NCI-H146 treated with DMSO at 0.1 percent for 48 hours (cell line): ENCODE measurements around the gene GPAT2.
"Not testable (repeated sequence)": the region's sequence is repeated elsewhere in the genome, so short reads cannot be mapped to it uniquely, and the experiment has no call there.

Source experiments
- DNase-seq: peaks from one replicate; lab custom pipeline; 2025; ENCODE audit not compliant: unreplicated experiment; lab: John Stamatoyannopoulos, UW

GPAT2 gene

GRCh38 chr2:96064760-96065159, 30.0 kb upstream of the GPAT2 start:
- DNase-seq: not testable (repeated sequence)

DNA sequence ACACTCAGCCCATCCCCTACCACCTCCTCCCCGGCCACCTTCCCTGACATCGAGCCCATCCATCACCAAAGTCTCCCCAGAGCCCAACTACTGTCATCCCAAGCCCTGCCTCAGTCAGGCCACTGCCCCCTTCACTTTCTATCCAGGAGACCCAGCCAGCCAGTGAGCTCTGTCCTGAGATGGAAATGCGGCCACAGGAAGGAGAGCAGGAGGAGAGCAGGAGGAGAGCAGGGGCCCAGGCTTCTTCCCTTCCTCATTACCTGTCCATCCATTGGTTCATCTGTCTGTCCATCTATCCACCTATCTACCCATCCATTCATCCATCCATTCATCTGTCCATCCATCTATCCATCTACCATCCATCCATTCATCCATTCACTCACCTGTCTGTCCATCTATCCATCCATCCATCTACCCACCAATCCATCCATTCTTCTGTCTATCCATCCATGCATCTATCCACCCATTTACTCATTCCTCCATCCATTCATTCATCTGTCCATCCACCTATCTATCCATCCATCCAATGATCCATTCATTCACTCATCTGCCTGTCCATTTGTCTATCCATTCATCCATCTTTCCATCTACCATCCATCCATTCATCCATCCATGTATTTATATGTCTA, 29.4 kb upstream of the GPAT2 start:
- DNase-seq: not testable (repeated sequence)

GRCh38 chr2:96063116-96063899, 28.6 kb upstream of the GPAT2 start:
- not testable (repeated sequence) for DNase-seq

DNA sequence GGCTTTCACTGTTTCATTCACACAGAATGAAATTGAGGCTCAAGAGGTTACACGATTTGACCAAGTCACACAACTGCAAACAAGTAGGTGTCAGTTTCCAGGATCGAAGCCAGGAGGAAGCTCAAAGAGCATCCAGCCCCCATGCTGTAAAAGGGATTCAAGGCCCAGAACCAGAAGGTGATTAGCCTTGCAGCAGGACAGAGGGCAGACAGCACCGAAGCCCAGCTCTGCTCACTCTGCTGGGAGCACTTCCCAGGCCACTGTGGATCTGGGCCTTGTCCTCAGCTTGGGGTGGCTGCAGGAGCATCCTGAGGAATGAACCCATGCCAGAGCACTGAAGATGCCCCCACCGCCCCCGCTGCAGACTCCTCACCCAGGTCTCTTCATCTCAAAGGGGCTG, 27.8 kb upstream of the GPAT2 start:
- DNase-seq: not testable (repeated sequence)

DNA sequence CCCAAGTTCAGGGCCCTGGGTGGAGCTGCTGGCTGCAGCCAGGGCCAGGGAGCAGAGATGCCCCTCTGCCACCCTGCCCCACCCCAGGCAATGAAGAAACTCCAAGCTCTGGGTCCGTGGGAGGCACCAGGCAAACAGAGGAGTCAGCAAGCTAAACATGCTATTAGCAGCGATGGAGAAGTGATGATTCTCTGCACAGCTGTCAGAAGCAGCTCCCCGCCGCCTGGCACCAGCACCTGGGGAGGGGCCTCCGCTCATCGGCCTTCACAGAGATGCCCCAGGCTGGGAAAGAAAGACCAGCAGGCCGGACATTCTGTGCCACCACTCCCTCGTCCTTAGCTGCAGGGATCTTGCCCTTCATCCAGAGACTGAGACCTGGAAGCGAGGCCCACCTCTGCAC, 27.2 kb upstream of the GPAT2 start:
- not testable (repeated sequence) for DNase-seq

DNA sequence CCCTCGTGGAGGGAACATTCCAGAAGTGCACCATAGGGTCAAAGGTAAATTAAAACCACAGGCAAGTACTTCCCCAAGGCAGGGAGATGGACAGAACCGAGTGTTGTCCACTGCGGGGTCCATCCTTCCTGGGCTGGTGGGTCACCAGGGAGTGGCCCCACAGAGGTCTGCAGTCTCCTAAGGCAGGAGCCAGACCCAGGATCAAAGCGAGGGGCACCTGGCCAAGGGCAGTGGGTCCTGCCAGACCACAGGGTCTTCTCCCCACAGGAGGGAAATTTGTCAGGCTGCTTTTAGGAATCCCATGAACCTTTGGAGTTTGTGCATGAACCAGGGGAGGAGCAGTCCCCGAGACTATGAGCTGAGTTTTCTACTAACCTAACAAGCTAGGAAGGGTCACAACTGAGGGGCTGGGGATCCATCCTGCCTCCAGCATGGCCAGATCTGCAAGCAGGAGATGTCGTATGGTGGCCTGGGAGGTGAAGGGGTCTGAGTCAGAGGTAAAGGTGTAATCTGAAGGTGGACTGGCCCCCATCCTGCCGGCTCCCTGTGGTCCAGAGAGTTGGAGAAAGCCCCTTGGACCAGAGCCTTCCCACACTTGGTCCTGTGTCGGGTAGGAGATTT, 26.6 kb upstream of the GPAT2 start:
- DNase-seq: not testable (repeated sequence)

- not testable (repeated sequence) for DNase-seq
These were observed 25.6 kb upstream of the GPAT2 start for GRCh38 chr2:96060325-96060724.

DNA sequence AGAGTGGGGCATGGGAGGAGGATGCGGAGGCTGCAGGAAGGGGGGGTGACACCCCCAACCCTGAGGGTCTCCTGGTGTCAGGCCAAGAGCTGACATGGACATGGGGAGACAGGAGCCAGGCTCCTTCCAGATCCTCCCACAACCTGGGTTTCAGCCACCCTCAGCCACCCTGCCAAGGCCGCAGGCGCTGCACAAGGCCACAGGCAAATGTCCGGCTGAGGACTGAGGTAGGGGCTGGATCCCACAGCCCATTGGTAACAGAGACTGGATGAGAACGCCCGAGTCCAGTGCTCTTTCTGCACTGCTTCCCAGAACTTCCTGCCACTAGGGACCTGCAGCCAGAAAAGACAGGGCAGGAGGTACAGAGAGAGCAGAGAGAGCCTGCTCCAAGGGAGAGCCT, 24.7 kb upstream of the GPAT2 start:
- not testable (repeated sequence) for DNase-seq

DNA sequence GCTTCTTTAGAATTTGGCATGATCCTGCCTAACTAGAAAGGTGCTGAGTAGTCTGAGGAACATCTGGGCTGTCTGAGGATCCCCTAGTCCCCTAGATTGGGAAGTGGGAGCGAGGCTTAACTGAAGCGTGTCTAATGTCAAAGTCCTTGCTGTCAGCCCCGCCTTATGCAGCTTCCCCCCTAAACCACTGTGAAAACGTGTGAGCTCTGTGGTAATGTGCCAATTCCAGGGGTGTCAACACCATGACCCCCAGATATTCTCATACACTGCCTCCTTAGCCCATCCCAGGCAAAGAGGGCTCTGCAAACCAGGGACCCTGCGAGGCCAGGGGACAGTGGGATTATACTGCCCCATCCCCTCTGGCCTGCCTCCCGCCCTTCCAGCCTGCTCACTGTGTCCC, 21.1 kb upstream of the GPAT2 start:
- not testable (repeated sequence) for DNase-seq

GRCh38 chr2:96054537-96054936, 19.8 kb upstream of the GPAT2 start:
- DNase-seq: not testable (repeated sequence)

GRCh38 chr2:96053385-96053784, 18.7 kb upstream of the GPAT2 start:
- not testable (repeated sequence) for DNase-seq

DNA sequence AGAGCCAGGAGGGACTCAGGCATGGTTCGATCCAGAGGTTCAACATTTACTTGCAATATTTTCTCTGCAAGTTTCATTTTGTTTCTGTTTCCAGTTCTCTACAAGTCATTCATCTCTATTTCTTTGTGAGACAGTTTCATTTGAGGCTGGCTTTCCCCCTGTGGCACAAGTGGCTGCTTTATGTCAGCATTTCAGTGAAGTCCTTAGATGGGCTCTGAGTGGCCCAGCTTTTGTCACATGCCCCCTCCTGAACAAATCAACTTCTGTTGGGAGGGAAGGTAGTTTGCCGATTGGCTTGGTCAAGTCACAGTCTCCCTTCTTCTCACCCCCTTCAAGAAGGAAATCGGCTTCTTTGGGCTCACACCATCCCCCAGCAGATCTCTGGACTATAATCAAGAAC, 17.9 kb upstream of the GPAT2 start:
- not testable (repeated sequence) for DNase-seq

- not testable (repeated sequence) for DNase-seq
These were observed 15.2 kb upstream of the GPAT2 start for GRCh38 chr2:96049917-96050262.

- DNase-seq: not testable (repeated sequence)
These were observed 14.6 kb upstream of the GPAT2 start for GRCh38 chr2:96049049-96049916.

GRCh38 chr2:96035554-96035953, 838 bp upstream of the GPAT2 start:
- not testable (repeated sequence) for DNase-seq

GRCh38 chr2:96033997-96034396, 719 bp downstream of the GPAT2 start:
- not testable (repeated sequence) for DNase-seq

GRCh38 chr2:96027725-96028325, 6.9 kb downstream of the GPAT2 start:
- not testable (repeated sequence) for DNase-seq

GRCh38 chr2:96025755-96026154, 9.0 kb downstream of the GPAT2 start:
- not testable (repeated sequence) for DNase-seq

DNA sequence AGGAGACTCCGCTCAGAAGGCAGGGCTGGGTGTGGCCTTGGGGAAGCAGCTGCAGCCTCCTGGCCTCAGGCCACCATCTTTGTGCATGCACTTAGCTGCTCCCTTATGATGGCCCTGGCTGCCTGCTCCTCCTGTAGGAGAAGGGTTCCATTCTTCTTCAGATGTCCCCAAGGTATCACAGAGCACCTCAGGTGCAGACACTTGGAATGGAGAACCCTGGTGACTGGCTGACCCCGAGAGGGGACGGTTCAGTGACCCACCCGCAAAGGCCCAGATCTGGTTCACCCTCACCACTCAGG, 9.6 kb downstream of the GPAT2 start:
- DNase-seq: no peak

- DNase-seq: no peak
These were observed 10.2 kb downstream of the GPAT2 start for GRCh38 chr2:96024336-96025193.
